Ishikawa (cell line): ENCODE data around the gene APBA3.

Experiments
- CEBPB ChIP-seq: IDR thresholded peaks from 2 replicates; pipeline ENCODE4 v1.6.1; 2012
- EGR1 ChIP-seq: IDR thresholded peaks from 2 replicates; pipeline ENCODE4 v1.6.1; 2012
- EP300 ChIP-seq: IDR thresholded peaks from 2 replicates; pipeline ENCODE4 v1.6.1; 2012; ENCODE audit warnings: borderline replicate concordance
- MAX ChIP-seq: IDR thresholded peaks from 2 replicates; pipeline ENCODE4 v1.6.1; 2012
- NFIC ChIP-seq: IDR thresholded peaks from 2 replicates; pipeline ENCODE4 v1.6.1; 2012
- TAF1 ChIP-seq: IDR thresholded peaks from 2 replicates; pipeline ENCODE4 v1.6.1; 2012; ENCODE audit warnings: low read depth, mild to moderate bottlenecking
- TEAD4 ChIP-seq: IDR thresholded peaks from 2 replicates; pipeline ENCODE4 v1.6.1; 2012
- YY1 ChIP-seq: IDR thresholded peaks from 2 replicates; pipeline ENCODE4 v1.6.1; 2012; ENCODE audit warnings: low read depth
- TF ChIP-seq, protein P1 (sequence below): IDR thresholded peaks from 2 replicates; pipeline ENCODE4 v1.6.1; 2012; ENCODE audit warnings: low read depth, mild to moderate bottlenecking
- TF ChIP-seq, protein P2 (sequence below): IDR thresholded peaks from 2 replicates; pipeline ENCODE4 v1.6.1; 2012

DNA sequence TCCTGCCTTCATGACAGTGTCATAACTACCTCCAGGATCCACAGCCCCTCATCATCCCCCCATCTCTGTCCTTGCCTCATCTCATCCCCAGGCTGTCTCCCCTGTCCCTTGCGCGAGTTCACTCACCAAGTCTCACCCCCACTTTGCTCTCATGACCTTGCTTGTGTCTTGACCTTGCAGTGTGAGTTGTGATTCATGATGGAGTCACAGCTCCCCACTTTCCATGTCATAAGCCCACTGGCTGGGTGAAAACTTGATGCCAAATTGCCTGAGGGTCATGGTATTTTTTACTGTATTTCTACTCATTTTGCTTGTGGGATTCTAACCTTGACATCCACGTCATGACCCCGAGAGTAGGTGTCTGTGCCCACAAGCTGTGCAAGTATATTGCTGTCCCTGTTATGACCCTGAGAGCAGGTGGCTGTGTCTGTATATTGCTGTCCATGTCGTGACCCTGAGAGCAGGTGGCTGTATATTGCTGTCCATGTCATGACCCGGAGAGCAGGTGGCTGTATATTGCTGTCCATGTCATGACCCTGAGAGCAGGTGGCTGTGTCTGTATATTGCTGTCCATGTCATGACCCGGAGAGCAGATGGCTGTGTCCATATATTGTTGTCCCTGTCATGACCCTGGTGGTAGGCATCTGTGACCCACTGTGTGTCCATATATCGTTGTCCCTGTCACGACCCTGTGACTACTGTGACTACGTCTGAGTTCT is 23.8 kb downstream of the APBA3 start:
- TF ChIP-seq, protein P1, sequence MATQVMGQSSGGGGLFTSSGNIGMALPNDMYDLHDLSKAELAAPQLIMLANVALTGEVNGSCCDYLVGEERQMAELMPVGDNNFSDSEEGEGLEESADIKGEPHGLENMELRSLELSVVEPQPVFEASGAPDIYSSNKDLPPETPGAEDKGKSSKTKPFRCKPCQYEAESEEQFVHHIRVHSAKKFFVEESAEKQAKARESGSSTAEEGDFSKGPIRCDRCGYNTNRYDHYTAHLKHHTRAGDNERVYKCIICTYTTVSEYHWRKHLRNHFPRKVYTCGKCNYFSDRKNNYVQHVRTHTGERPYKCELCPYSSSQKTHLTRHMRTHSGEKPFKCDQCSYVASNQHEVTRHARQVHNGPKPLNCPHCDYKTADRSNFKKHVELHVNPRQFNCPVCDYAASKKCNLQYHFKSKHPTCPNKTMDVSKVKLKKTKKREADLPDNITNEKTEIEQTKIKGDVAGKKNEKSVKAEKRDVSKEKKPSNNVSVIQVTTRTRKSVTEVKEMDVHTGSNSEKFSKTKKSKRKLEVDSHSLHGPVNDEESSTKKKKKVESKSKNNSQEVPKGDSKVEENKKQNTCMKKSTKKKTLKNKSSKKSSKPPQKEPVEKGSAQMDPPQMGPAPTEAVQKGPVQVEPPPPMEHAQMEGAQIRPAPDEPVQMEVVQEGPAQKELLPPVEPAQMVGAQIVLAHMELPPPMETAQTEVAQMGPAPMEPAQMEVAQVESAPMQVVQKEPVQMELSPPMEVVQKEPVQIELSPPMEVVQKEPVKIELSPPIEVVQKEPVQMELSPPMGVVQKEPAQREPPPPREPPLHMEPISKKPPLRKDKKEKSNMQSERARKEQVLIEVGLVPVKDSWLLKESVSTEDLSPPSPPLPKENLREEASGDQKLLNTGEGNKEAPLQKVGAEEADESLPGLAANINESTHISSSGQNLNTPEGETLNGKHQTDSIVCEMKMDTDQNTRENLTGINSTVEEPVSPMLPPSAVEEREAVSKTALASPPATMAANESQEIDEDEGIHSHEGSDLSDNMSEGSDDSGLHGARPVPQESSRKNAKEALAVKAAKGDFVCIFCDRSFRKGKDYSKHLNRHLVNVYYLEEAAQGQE: no peak
- TF ChIP-seq YY1: no peak
- TF ChIP-seq MAX: no peak
- no peak for TF ChIP-seq EP300
- TF ChIP-seq, protein P2, sequence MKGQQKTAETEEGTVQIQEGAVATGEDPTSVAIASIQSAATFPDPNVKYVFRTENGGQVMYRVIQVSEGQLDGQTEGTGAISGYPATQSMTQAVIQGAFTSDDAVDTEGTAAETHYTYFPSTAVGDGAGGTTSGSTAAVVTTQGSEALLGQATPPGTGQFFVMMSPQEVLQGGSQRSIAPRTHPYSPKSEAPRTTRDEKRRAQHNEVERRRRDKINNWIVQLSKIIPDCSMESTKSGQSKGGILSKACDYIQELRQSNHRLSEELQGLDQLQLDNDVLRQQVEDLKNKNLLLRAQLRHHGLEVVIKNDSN: no peak
- TF ChIP-seq TEAD4: no peak
- no peak for TF ChIP-seq TAF1
- TF ChIP-seq EGR1: no peak
- no peak for TF ChIP-seq CEBPB
- no peak for TF ChIP-seq NFIC
